ENCODE data around the gene FGGY.

Gene FGGY

GRCh38 chr1:59752556-59753414, 455.9 kb downstream of the FGGY start:
- Histone ChIP-seq H3K27me3 (ENCODE audit: control insufficient read depth, insufficient read depth, low read length, poor library complexity, severe bottlenecking) (no peaks in the 10 kb centered on the region), H3K36me3 (ENCODE audit: control insufficient read depth, insufficient read depth, low read length) (no peaks in the 10 kb centered on the region), H3K27ac (ENCODE audit: insufficient read depth, low read depth, low read length, poor library complexity, severe bottlenecking) (no peak overlapping the region), H3K4me1 (ENCODE audit: control insufficient read depth, insufficient read depth, low read length) (no peaks in the 10 kb centered on the region), H3K9me3 (ENCODE audit: control insufficient read depth, low read length) (no peaks in the 10 kb centered on the region), H3K4me3 (ENCODE audit: insufficient read depth, low read depth, low read length) (no peak overlapping the region)
- WGBS, 2 experiments: 83 to 91% methylated on average over 5 of the region's 5 CpGs

DNA sequence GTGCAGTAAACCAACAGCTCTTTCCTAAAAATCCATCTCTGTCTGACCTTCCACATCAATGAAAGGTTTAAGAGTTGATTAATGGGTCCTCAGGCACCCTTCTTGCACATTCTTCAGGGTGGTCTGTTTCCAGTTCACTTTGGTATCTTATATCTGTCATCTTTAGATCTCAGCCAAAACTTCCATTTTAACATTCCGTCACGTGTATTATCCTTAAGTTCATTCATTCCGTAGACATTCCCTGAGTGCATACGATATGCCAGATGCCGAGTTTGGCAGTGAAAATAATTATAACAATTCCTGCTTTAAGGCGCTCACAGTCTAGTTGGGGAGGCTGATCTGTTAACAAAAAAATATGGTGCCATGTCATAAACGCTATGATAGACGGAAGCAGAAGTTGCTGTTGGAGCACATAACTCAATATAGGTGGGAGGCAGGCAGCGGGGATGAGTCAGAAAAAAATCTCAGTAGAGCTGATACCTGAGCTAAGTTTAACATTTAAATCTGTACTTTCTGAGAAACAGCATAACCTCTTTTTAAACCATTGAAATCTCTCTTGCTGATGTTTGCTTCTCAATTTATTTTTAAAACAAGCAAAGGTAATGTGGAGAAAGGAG, 458.3 kb downstream of the FGGY start:
- Histone ChIP-seq H3K27me3 (ENCODE audit: control insufficient read depth, insufficient read depth, low read length, poor library complexity, severe bottlenecking) (no peaks in the 10 kb centered on the region), H3K4me3 (ENCODE audit: insufficient read depth, low read depth, low read length) (no peak overlapping the region), H3K27ac (ENCODE audit: insufficient read depth, low read depth, low read length, poor library complexity, severe bottlenecking) (no peak overlapping the region), H3K9me3 (ENCODE audit: control insufficient read depth, low read length) (no peaks in the 10 kb centered on the region), H3K4me1 (ENCODE audit: control insufficient read depth, insufficient read depth, low read length) (no peaks in the 10 kb centered on the region), H3K36me3 (ENCODE audit: control insufficient read depth, insufficient read depth, low read length) (no peaks in the 10 kb centered on the region)
- 97 to 98% methylated on average over 9 of the region's 9 CpGs for WGBS, 2 experiments

- 84 to 96% methylated on average over 4 of the region's 4 CpGs for WGBS, 2 experiments
- Histone ChIP-seq H3K9me3 (ENCODE audit: control insufficient read depth, low read length) (no peaks in the 10 kb centered on the region), H3K27me3 (ENCODE audit: control insufficient read depth, insufficient read depth, low read length, poor library complexity, severe bottlenecking) (no peaks in the 10 kb centered on the region), H3K4me1 (ENCODE audit: control insufficient read depth, insufficient read depth, low read length) (no peaks in the 10 kb centered on the region), H3K27ac (ENCODE audit: insufficient read depth, low read depth, low read length, poor library complexity, severe bottlenecking) (no peak overlapping the region), H3K36me3 (ENCODE audit: control insufficient read depth, insufficient read depth, low read length) (no peaks in the 10 kb centered on the region), H3K4me3 (ENCODE audit: insufficient read depth, low read depth, low read length) (no peak overlapping the region)
These were observed 460.4 kb downstream of the FGGY start for GRCh38 chr1:59757197-59757747.

DNA sequence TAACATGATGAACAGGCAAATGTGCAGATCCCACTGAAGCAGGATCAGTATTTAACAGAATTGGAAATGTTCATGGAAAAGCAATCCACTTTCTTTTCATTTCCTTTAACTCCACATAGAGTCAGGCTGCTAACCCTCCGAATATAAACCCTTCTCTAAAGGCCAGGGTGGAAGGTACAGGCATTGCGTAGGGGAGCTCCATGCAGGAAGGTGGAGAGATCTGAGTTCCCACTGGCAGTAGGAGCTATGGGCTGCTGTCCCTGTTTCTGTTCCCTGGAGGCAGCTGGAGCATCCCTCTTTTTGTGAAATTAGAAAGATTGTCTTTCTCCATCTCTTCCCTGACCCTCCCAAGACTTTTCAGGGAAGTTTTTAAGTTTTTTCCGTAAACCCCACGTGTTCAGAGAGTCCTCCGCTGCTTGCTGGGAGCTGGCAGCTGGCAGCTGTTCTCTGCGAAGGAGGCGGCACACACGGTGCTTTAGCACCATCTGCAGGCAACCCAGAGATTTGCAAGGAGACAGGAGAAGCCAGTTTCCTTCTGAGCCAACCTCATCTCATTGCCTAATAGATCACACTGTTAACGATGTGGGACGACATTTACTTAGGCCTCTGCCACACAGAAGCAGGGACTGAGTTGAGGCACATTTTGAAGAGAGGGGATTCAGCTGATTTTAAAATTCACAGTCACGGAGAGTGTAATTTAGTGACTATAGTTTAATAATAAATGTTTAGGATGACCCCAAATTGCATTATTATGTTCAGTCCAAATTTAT, 462.4 kb downstream of the FGGY start:
- WGBS, 2 experiments: 15 to 20% methylated on average over 11 of the region's 11 CpGs
- Histone ChIP-seq H3K4me1 (ENCODE audit: control insufficient read depth, insufficient read depth, low read length) (no peaks in the 10 kb centered on the region), H3K27me3 (ENCODE audit: control insufficient read depth, insufficient read depth, low read length, poor library complexity, severe bottlenecking) (no peaks in the 10 kb centered on the region), H3K9me3 (ENCODE audit: control insufficient read depth, low read length) (no peaks in the 10 kb centered on the region), H3K27ac (ENCODE audit: insufficient read depth, low read depth, low read length, poor library complexity, severe bottlenecking) (no peak overlapping the region), H3K36me3 (ENCODE audit: control insufficient read depth, insufficient read depth, low read length) (no peaks in the 10 kb centered on the region), H3K4me3 (ENCODE audit: insufficient read depth, low read depth, low read length) (no peak overlapping the region)

- no peaks in the 10 kb centered on the region for H3K27me3 ChIP-seq (ENCODE audit: control insufficient read depth, insufficient read depth, low read length, poor library complexity, severe bottlenecking)
- H3K4me1 ChIP-seq (ENCODE audit: control insufficient read depth, insufficient read depth, low read length): peaks cover 6% of the 10 kb centered on the region
- no peaks in the 10 kb centered on the region for H3K9me3 ChIP-seq (ENCODE audit: control insufficient read depth, low read length)
- no peak overlapping the region for H3K4me3 ChIP-seq (ENCODE audit: insufficient read depth, low read depth, low read length)
- WGBS, 2 experiments: 90 to 92% methylated on average over 3 of the region's 3 CpGs
- H3K36me3 ChIP-seq (ENCODE audit: control insufficient read depth, insufficient read depth, low read length): no peaks in the 10 kb centered on the region
- H3K27ac ChIP-seq (ENCODE audit: insufficient read depth, low read depth, low read length, poor library complexity, severe bottlenecking): no peak overlapping the region
These were observed 464.5 kb downstream of the FGGY start for GRCh38 chr1:59761443-59761842.

GRCh38 chr1:59763418-59763817, 466.5 kb downstream of the FGGY start:
- no peaks in the 10 kb centered on the region for H3K27me3 ChIP-seq (ENCODE audit: control insufficient read depth, insufficient read depth, low read length, poor library complexity, severe bottlenecking)
- no peaks in the 10 kb centered on the region for H3K9me3 ChIP-seq (ENCODE audit: control insufficient read depth, low read length)
- WGBS, 2 experiments: 84 to 88% methylated on average over 1 of the region's 2 CpGs
- no peak overlapping the region for H3K4me3 ChIP-seq (ENCODE audit: insufficient read depth, low read depth, low read length)
- H3K36me3 ChIP-seq (ENCODE audit: control insufficient read depth, insufficient read depth, low read length): no peaks in the 10 kb centered on the region
- H3K4me1 ChIP-seq (ENCODE audit: control insufficient read depth, insufficient read depth, low read length): peaks cover 8% of the 10 kb centered on the region
- H3K27ac ChIP-seq (ENCODE audit: insufficient read depth, low read depth, low read length, poor library complexity, severe bottlenecking): no peak overlapping the region

DNA sequence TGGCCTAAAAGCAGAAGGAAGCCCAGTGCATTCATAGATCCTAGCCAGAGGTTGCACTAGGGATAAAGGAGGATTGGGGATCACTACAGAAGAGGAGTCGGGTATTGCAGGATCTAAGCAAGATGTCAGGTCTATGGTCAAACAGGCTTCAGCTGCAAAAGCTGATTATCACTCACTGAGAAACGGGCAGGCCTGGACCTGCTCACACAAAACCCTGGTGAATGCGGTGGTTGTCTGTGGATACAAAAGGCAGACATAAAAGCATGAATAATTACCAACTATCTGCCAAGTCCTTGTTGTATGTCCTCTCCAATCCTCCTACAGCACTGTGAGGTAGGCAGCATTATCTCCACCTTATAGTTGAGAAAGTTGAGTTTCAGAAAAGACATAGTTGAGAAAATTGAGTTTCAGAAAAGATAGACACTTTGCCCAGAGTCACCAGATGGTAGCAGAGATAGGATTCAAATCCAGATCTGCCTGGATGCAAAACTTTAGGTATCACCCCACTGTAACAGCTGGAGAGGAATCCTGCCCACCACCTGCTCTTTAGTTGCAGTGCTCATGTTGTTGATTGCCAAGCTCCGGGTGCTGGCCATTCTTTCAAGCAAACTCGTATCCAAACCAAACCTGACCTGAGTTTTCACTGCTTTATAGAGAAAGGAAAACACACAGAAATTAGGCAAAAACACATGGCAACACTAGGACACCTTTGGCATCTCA, 468.3 kb downstream of the FGGY start:
- no peaks in the 10 kb centered on the region for H3K27me3 ChIP-seq (ENCODE audit: control insufficient read depth, insufficient read depth, low read length, poor library complexity, severe bottlenecking)
- 90 to 93% methylated on average over 5 of the region's 5 CpGs for WGBS, 2 experiments
- H3K4me1 ChIP-seq (ENCODE audit: control insufficient read depth, insufficient read depth, low read length): peaks cover 8% of the 10 kb centered on the region
- H3K27ac ChIP-seq (ENCODE audit: insufficient read depth, low read depth, low read length, poor library complexity, severe bottlenecking): no peak overlapping the region
- no peaks in the 10 kb centered on the region for H3K36me3 ChIP-seq (ENCODE audit: control insufficient read depth, insufficient read depth, low read length)
- no peaks in the 10 kb centered on the region for H3K9me3 ChIP-seq (ENCODE audit: control insufficient read depth, low read length)
- no peak overlapping the region for H3K4me3 ChIP-seq (ENCODE audit: insufficient read depth, low read depth, low read length)

DNA sequence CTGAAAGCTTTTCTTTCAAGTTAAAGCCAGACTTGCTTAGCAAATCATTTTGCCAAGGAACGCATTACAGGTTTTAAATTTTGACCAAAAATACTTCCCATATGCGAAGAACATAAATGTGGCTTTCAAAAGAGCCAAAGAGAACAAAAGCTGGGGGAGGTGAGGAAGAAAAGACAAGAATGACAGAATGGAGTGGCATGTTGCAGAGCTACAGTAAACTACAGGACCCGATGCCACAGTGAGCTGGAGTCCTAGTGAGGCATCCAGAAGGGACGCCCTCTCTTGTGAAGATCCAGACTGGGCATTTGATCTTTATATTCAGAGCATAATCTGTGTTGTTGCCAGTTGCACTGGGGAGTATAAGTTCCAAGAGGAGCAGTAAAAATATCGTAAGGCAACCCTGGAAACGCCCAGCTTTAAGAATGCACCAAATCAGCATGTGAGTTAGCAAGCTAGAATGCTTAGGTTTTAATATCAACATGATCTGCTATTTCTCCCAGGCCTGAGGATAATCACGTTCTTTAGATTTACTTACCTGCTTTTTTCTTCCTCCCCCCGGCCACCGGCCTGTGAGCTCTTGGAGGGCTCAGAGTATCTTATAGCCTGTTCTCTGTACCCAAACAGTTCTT, 469.4 kb downstream of the FGGY start:
- no peaks in the 10 kb centered on the region for H3K36me3 ChIP-seq (ENCODE audit: control insufficient read depth, insufficient read depth, low read length)
- 75 to 76% methylated on average over 8 to 9 of the region's 9 CpGs for WGBS, 2 experiments
- H3K4me1 ChIP-seq (ENCODE audit: control insufficient read depth, insufficient read depth, low read length): peaks cover 8% of the 10 kb centered on the region

GRCh38 chr1:59767119-59767518, 470.2 kb downstream of the FGGY start:
- Histone ChIP-seq H3K4me1 (ENCODE audit: control insufficient read depth, insufficient read depth, low read length) (peaks cover 8% of the 10 kb centered on the region), H3K27me3 (ENCODE audit: control insufficient read depth, insufficient read depth, low read length, poor library complexity, severe bottlenecking) (no peaks in the 10 kb centered on the region), H3K9me3 (ENCODE audit: control insufficient read depth, low read length) (no peaks in the 10 kb centered on the region), H3K36me3 (ENCODE audit: control insufficient read depth, insufficient read depth, low read length) (no peaks in the 10 kb centered on the region), H3K4me3 (ENCODE audit: insufficient read depth, low read depth, low read length) (no peak overlapping the region), H3K27ac (ENCODE audit: insufficient read depth, low read depth, low read length, poor library complexity, severe bottlenecking) (no peak overlapping the region)
- 86 to 100% methylated on average over 1 to 2 of the region's 2 CpGs for WGBS, 2 experiments

More for the DNA sequence above, 469.4 kb downstream of the FGGY start:
- no peak overlapping the region for H3K4me3 ChIP-seq (ENCODE audit: insufficient read depth, low read depth, low read length)
- no peaks in the 10 kb centered on the region for H3K9me3 ChIP-seq (ENCODE audit: control insufficient read depth, low read length)
- H3K27ac ChIP-seq (ENCODE audit: insufficient read depth, low read depth, low read length, poor library complexity, severe bottlenecking): no peak overlapping the region
- no peaks in the 10 kb centered on the region for H3K27me3 ChIP-seq (ENCODE audit: control insufficient read depth, insufficient read depth, low read length, poor library complexity, severe bottlenecking)

All from ectodermal cell (in vitro differentiated cells).